Testis (tissue), 2 donors: Measurements from ENCODE around the gene C6orf136.

Experiments
- POLR2A ChIP-seq: fragments of 450-650 bp; IDR thresholded peaks from one replicate; pipeline ENCODE4 v1.6.1; 2017; ENCODE audit warnings: antibody characterized with exemption, mild to moderate bottlenecking, moderate library complexity
- TF ChIP-seq, protein P1 (sequence below), 3 experiments: fragments of 450-650 bp in 2 of 3; fragments of 200-600 bp in 1 of 3; sonication (generic) in 1 of 3; IDR thresholded peaks; one replicate each; pipeline ENCODE4 v1.5.1; 2016 to 2019; ENCODE audit warnings: antibody characterized with exemption in 3 of 3, mild to moderate bottlenecking in 2 of 3, moderate library complexity in 1 of 3

DNA sequence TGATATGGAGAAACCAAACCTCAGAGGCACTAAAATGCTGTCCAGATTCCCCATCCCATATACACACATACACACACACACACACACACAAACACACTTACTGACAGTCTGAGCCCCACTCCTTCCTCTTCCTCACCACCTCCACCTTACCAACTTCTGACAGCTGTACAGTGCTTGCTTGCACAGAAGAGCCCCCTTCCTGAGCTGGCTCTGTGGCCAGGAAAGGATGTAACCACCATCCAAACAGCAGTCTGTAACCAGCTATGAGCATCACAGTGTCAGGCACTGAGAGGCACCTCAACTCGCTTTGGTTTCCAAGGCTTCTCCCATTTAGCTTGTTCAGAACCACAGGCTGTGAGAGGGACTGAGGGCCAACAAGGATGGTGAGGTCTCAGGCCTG is 5.9 kb upstream of the C6orf136 start:
- no peak for TF ChIP-seq POLR2A
- TF ChIP-seq, protein P1, sequence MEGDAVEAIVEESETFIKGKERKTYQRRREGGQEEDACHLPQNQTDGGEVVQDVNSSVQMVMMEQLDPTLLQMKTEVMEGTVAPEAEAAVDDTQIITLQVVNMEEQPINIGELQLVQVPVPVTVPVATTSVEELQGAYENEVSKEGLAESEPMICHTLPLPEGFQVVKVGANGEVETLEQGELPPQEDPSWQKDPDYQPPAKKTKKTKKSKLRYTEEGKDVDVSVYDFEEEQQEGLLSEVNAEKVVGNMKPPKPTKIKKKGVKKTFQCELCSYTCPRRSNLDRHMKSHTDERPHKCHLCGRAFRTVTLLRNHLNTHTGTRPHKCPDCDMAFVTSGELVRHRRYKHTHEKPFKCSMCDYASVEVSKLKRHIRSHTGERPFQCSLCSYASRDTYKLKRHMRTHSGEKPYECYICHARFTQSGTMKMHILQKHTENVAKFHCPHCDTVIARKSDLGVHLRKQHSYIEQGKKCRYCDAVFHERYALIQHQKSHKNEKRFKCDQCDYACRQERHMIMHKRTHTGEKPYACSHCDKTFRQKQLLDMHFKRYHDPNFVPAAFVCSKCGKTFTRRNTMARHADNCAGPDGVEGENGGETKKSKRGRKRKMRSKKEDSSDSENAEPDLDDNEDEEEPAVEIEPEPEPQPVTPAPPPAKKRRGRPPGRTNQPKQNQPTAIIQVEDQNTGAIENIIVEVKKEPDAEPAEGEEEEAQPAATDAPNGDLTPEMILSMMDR (IDR thresholded peaks at IDR 0.05), result no peak
